ENCODE data around the gene NXN. TPM values are rescaled to one million over a fixed set of nuclear protein-coding genes. Genes with fewer than 3 reads are reported as not detected.

The NXN gene
- total RNA-seq = under 1 TPM; 0.14 to 0.70 TPM

- Mint-ChIP-seq H3K27ac (no peak within 1 kb of the TSS), H3K4me1 (peaks cover 9% of the 10 kb centered on the region), H3K27me3 (peaks cover 36% of the 10 kb centered on the region), H3K9me3 (ENCODE audit: low read depth) (no peaks in the 10 kb centered on the region), H3K36me3 (no peaks in the 10 kb centered on the region), H3K4me3 (peak within 1 kb of the TSS; percentile 59)
- DNase-seq (peak; percentile 89), ATAC-seq (peak; percentile 94)
- CTCF ChIA-PET = interaction anchor here (0.5 to 5.4 kb wide), 16 partner anchors 10 to 487 kb away, joined by 3 to 56 read pairs (median 4); partner anchors contain the start of genes GLOD4, MRM3 and TIMM22
Measured at GRCh38 chr17:979539-980405, at the start of gene NXN. Gene NXN (minus strand): TSS chr17:979776.

GRCh38 chr17:1027044-1027443, 47.5 kb upstream of the NXN start:
- CTCF ChIA-PET = no interaction called here
- Mint-ChIP-seq H3K4me3 (no peak overlapping the region), H3K36me3 (no peaks in the 10 kb centered on the region), H3K27me3 (no peaks in the 10 kb centered on the region), H3K9me3 (ENCODE audit: low read depth) (no peaks in the 10 kb centered on the region), H3K27ac (no peak overlapping the region), H3K4me1 (no peaks in the 10 kb centered on the region)
- no peak for ATAC-seq
- no peak for DNase-seq

- no peaks in the 10 kb centered on the region for H3K36me3 Mint-ChIP-seq
- CTCF ChIA-PET = no interaction called here
- no peak for ATAC-seq
- no peak for DNase-seq
- no peaks in the 10 kb centered on the region for H3K27me3 Mint-ChIP-seq
- no peaks in the 10 kb centered on the region for H3K9me3 Mint-ChIP-seq (ENCODE audit: low read depth)
- H3K4me3 Mint-ChIP-seq = no peak overlapping the region
- no peaks in the 10 kb centered on the region for H3K4me1 Mint-ChIP-seq
- no peak overlapping the region for H3K27ac Mint-ChIP-seq
Measured at GRCh38 chr17:1026599-1026975, 47.0 kb upstream of the NXN start.

GRCh38 chr17:1025733-1026598, 46.4 kb upstream of the NXN start:
- ATAC-seq = no peak
- CTCF ChIA-PET = no interaction called here
- no peaks in the 10 kb centered on the region for H3K36me3 Mint-ChIP-seq
- no peak overlapping the region for H3K4me3 Mint-ChIP-seq
- DNase-seq = no peak
- no peak overlapping the region for H3K27ac Mint-ChIP-seq
- no peaks in the 10 kb centered on the region for H3K9me3 Mint-ChIP-seq (ENCODE audit: low read depth)
- H3K27me3 Mint-ChIP-seq = no peaks in the 10 kb centered on the region
- no peaks in the 10 kb centered on the region for H3K4me1 Mint-ChIP-seq

GRCh38 chr17:1024076-1024475, 44.5 kb upstream of the NXN start:
- Mint-ChIP-seq H3K36me3 (no peaks in the 10 kb centered on the region), H3K27me3 (no peaks in the 10 kb centered on the region), H3K4me1 (no peaks in the 10 kb centered on the region), H3K4me3 (no peak overlapping the region), H3K27ac (no peak overlapping the region), H3K9me3 (ENCODE audit: low read depth) (no peaks in the 10 kb centered on the region)
- DNase-seq (no peak), ATAC-seq (no peak)
- CTCF ChIA-PET = interaction anchor here (0.7 kb wide), 1 partner anchor 897 kb away, joined by 3 read pairs; no protein-coding TSS in a partner anchor

GRCh38 chr17:1022278-1023024, 42.9 kb upstream of the NXN start:
- H3K36me3 Mint-ChIP-seq = no peaks in the 10 kb centered on the region
- no peak for ATAC-seq

GRCh38 chr17:1021147-1021546, 41.6 kb upstream of the NXN start:
- Mint-ChIP-seq H3K4me1 (no peaks in the 10 kb centered on the region), H3K4me3 (no peak overlapping the region), H3K27me3 (no peaks in the 10 kb centered on the region), H3K27ac (no peak overlapping the region), H3K36me3 (no peaks in the 10 kb centered on the region), H3K9me3 (ENCODE audit: low read depth) (no peaks in the 10 kb centered on the region)
- CTCF ChIA-PET = no interaction called here
- ATAC-seq (no peak), DNase-seq (no peak)

More at GRCh38 chr17:1022278-1023024, 42.9 kb upstream of the NXN start:
- no peak for DNase-seq
- no peaks in the 10 kb centered on the region for H3K4me1 Mint-ChIP-seq
- H3K27ac Mint-ChIP-seq = no peak overlapping the region
- H3K9me3 Mint-ChIP-seq (ENCODE audit: low read depth) = no peaks in the 10 kb centered on the region
- H3K4me3 Mint-ChIP-seq = no peak overlapping the region
- no peaks in the 10 kb centered on the region for H3K27me3 Mint-ChIP-seq
- CTCF ChIA-PET = no interaction called here

- H3K36me3 Mint-ChIP-seq = no peaks in the 10 kb centered on the region
- DNase-seq = no peak
- no peak overlapping the region for H3K27ac Mint-ChIP-seq
- no peak overlapping the region for H3K4me3 Mint-ChIP-seq
- no peaks in the 10 kb centered on the region for H3K27me3 Mint-ChIP-seq
- H3K9me3 Mint-ChIP-seq (ENCODE audit: low read depth) = no peaks in the 10 kb centered on the region
- no peaks in the 10 kb centered on the region for H3K4me1 Mint-ChIP-seq
- CTCF ChIA-PET = interaction anchor here (1.6 kb wide), 1 partner anchor 23 kb away, joined by 4 read pairs; the partner anchor contains the start of gene TIMM22
- ATAC-seq = no peak
Measured at GRCh38 chr17:1019451-1019850, 39.9 kb upstream of the NXN start.

- ATAC-seq (no peak), DNase-seq (no peak)
- no peak overlapping the region for H3K4me3 Mint-ChIP-seq
- no peaks in the 10 kb centered on the region for H3K9me3 Mint-ChIP-seq (ENCODE audit: low read depth)
- H3K27me3 Mint-ChIP-seq = no peaks in the 10 kb centered on the region
- H3K4me1 Mint-ChIP-seq = no peaks in the 10 kb centered on the region
- no peak overlapping the region for H3K27ac Mint-ChIP-seq
- no peaks in the 10 kb centered on the region for H3K36me3 Mint-ChIP-seq
- CTCF ChIA-PET = interaction anchor here (1.6 kb wide), 1 partner anchor 22 kb away, joined by 4 read pairs; the partner anchor contains the start of gene TIMM22
Measured at GRCh38 chr17:1018547-1018946, 39.0 kb upstream of the NXN start.

GRCh38 chr17:1013729-1014090, 34.1 kb upstream of the NXN start:
- CTCF ChIA-PET = no interaction called here
- no peak overlapping the region for H3K27ac Mint-ChIP-seq
- no peaks in the 10 kb centered on the region for H3K4me1 Mint-ChIP-seq
- DNase-seq = no peak
- H3K4me3 Mint-ChIP-seq = no peak overlapping the region
- H3K9me3 Mint-ChIP-seq (ENCODE audit: low read depth) = no peaks in the 10 kb centered on the region
- H3K36me3 Mint-ChIP-seq = no peaks in the 10 kb centered on the region
- H3K27me3 Mint-ChIP-seq = no peaks in the 10 kb centered on the region
- ATAC-seq = no peak

- Mint-ChIP-seq H3K27ac (no peak overlapping the region), H3K36me3 (no peaks in the 10 kb centered on the region), H3K9me3 (ENCODE audit: low read depth) (no peaks in the 10 kb centered on the region), H3K4me1 (no peaks in the 10 kb centered on the region), H3K27me3 (no peaks in the 10 kb centered on the region), H3K4me3 (no peak overlapping the region)
- ATAC-seq (no peak), DNase-seq (no peak)
- CTCF ChIA-PET = no interaction called here
Measured at GRCh38 chr17:1012823-1013728, 33.5 kb upstream of the NXN start.
